Neuronal stem cell (in vitro differentiated cells): ENCODE results near the gene FPR1.

Source experiments
- DNase-seq: peaks from one replicate; pipeline ENCODE4 v3.0.0-alpha.2; 2013; ENCODE audit warnings: low spot score
- H2AFZ ChIP-seq: one replicate; pipeline ENCODE4 v1.6.1; 2013; ENCODE audit warnings: mild to moderate bottlenecking, low read length, inconsistent platforms
- H2AK5ac ChIP-seq: 2 replicates; pipeline ENCODE4 v1.6.1; 2013; ENCODE audit warnings: low read depth, mild to moderate bottlenecking, inconsistent platforms, low read length, moderate library complexity, mixed read lengths
- H2BK120ac ChIP-seq: 2 replicates; pipeline ENCODE4 v1.6.1; 2013; ENCODE audit warnings: low read depth, mild to moderate bottlenecking, inconsistent platforms, low read length, moderate library complexity, mixed read lengths
- H2BK12ac ChIP-seq: one replicate; pipeline ENCODE4 v1.6.1; 2013; ENCODE audit warnings: low read length, inconsistent platforms
- H2BK15ac ChIP-seq: 2 replicates; pipeline ENCODE4 v1.6.1; 2013; ENCODE audit warnings: mild to moderate bottlenecking, low read length, inconsistent platforms, mixed read lengths
- H2BK5ac ChIP-seq: one replicate; pipeline ENCODE4 v1.6.1; 2013; ENCODE audit warnings: inconsistent platforms, mild to moderate bottlenecking, low read length, moderate library complexity
- H3K14ac ChIP-seq: one replicate; pipeline ENCODE4 v1.6.1; 2013; ENCODE audit warnings: low read length, inconsistent platforms
- H3K18ac ChIP-seq: 2 replicates; pipeline ENCODE4 v1.6.1; 2013; ENCODE audit warnings: low read length, inconsistent platforms
- H3K23ac ChIP-seq: 2 replicates; pipeline ENCODE4 v1.6.1; 2013; ENCODE audit warnings: low read depth, mild to moderate bottlenecking, mixed read lengths, low read length, inconsistent platforms; ENCODE audit not compliant: poor library complexity
- H3K27ac ChIP-seq: replicated peaks from 3 replicates; pipeline ENCODE4 v1.5.1; 2013; ENCODE audit warnings: low read length, inconsistent platforms
- H3K27me3 ChIP-seq, 3 experiments: 2 replicates each; pipeline ENCODE4 v1.6.1; 2013; ENCODE audit warnings: low read length in 3 of 3, mild to moderate bottlenecking in 2 of 3, inconsistent platforms in 1 of 3, low read depth in 1 of 3, mixed read lengths in 1 of 3, moderate library complexity in 1 of 3; ENCODE audit not compliant: control insufficient read depth in 3 of 3, insufficient read depth in 3 of 3
- H3K36me3 ChIP-seq, 2 donors: replicated peaks in 1 of 2; 2 replicates each; pipeline ENCODE4 v1.6.1; 2013; ENCODE audit warnings: low read length in 2 of 2; ENCODE audit not compliant: control insufficient read depth in 2 of 2, insufficient read depth in 2 of 2
- H3K4ac ChIP-seq: 2 replicates; pipeline ENCODE4 v1.6.1; 2013; ENCODE audit warnings: inconsistent platforms, mild to moderate bottlenecking, low read length, moderate library complexity
- H3K4me1 ChIP-seq, 2 donors: 1 replicate in 1 of 2; 2 replicates in 1 of 2; pipeline ENCODE4 v1.6.1; 2013; ENCODE audit warnings: low read length in 2 of 2, low read depth in 1 of 2; ENCODE audit not compliant: control insufficient read depth in 2 of 2, insufficient read depth in 1 of 2
- H3K4me2 ChIP-seq: one replicate; pipeline ENCODE4 v1.6.1; 2013; ENCODE audit warnings: mild to moderate bottlenecking, low read length, inconsistent platforms; ENCODE audit not compliant: insufficient read depth, poor library complexity, severe bottlenecking
- H3K4me3 ChIP-seq, 2 donors: 2 replicates each; pipeline ENCODE4 v1.5.1; 2013; ENCODE audit warnings: low read length in 2 of 2, mild to moderate bottlenecking in 2 of 2, inconsistent platforms in 1 of 2, moderate library complexity in 1 of 2
- H3K79me1 ChIP-seq: one replicate; pipeline ENCODE4 v1.6.1; 2013; ENCODE audit warnings: low read depth, mild to moderate bottlenecking, inconsistent platforms, low read length, moderate library complexity
- H3K9ac ChIP-seq: one replicate; pipeline ENCODE4 v1.6.1; 2013; ENCODE audit warnings: mild to moderate bottlenecking, low read depth, low read length, inconsistent platforms; ENCODE audit not compliant: poor library complexity
- H3K9me3 ChIP-seq, 2 donors: replicated peaks in 1 of 2; 2 replicates each; pipeline versions ENCODE3 to v1.6.1; 2013; ENCODE audit warnings: low read length in 2 of 2, mild to moderate bottlenecking in 2 of 2, inconsistent platforms in 1 of 2, low read depth in 1 of 2, mixed read lengths in 1 of 2, moderate library complexity in 1 of 2; ENCODE audit not compliant: control insufficient read depth in 2 of 2, insufficient read depth in 1 of 2
- H4K8ac ChIP-seq: one replicate; pipeline ENCODE4 v1.6.1; 2013; ENCODE audit warnings: low read depth, mild to moderate bottlenecking, inconsistent platforms, low read length, moderate library complexity
- H4K91ac ChIP-seq: one replicate; pipeline ENCODE4 v1.6.1; 2013; ENCODE audit warnings: low read length, low read depth, mild to moderate bottlenecking, inconsistent platforms; ENCODE audit not compliant: poor library complexity
- WGBS, 2 donors: extraction: QIAGEN DNeasy Blood & Tissue Kit; methylation state at CpG; one replicate each; pipeline ENCODE4 v1.1.7; 2013; ENCODE audit warnings: missing lambda C conversion rate in 2 of 2, mixed read lengths in 1 of 2; ENCODE audit not compliant: insufficient read length in 2 of 2, insufficient replicate concordance in 1 of 2; ENCODE audit errors: extremely low coverage in 2 of 2; 5-methylcytosine and 5-hydroxymethylcytosine counted together

FPR1 gene

GRCh38 chr19:51760697-51761356 is 9.1 kb upstream of the FPR1 start, which contains the start of gene FPR2:
Gene FPR2 (plus strand): TSS chr19:51761180. CDS start chr19:51768659, 7,479 bp downstream.
- no peak within 1 kb of the TSS for H4K8ac ChIP-seq
- H3K4ac ChIP-seq = no peak within 1 kb of the TSS
- no peak within 1 kb of the TSS for H4K91ac ChIP-seq
- H2AK5ac ChIP-seq = no peak within 1 kb of the TSS
- H3K9me3 ChIP-seq = no peaks in the 10 kb centered on the region
- H3K79me1 ChIP-seq = no peaks in the 10 kb centered on the region
- no peak for DNase-seq
- no peak within 1 kb of the TSS for H2BK12ac ChIP-seq
- H3K18ac ChIP-seq = no peak within 1 kb of the TSS
- H3K4me1 ChIP-seq = no peaks in the 10 kb centered on the region
- no peak within 1 kb of the TSS for H3K27ac ChIP-seq
- no peaks in the 10 kb centered on the region for H3K36me3 ChIP-seq
- H2AFZ ChIP-seq = no peak within 1 kb of the TSS
- no peak within 1 kb of the TSS for H3K4me2 ChIP-seq
- H3K27me3 ChIP-seq = peaks cover 0 to 3% (median 0%) of the 10 kb centered on the region in 3 experiments
- H2BK5ac ChIP-seq = no peak within 1 kb of the TSS
- no CpG with 5 or more reads among the region's 8 CpGs for WGBS, 2 donors
- H2BK15ac ChIP-seq = no peak within 1 kb of the TSS
- H3K23ac ChIP-seq = no peak within 1 kb of the TSS
- H3K14ac ChIP-seq = no peak within 1 kb of the TSS
- no peak within 1 kb of the TSS for H3K4me3 ChIP-seq
- H3K9ac ChIP-seq = no peak within 1 kb of the TSS
- no peak within 1 kb of the TSS for H2BK120ac ChIP-seq

DNA sequence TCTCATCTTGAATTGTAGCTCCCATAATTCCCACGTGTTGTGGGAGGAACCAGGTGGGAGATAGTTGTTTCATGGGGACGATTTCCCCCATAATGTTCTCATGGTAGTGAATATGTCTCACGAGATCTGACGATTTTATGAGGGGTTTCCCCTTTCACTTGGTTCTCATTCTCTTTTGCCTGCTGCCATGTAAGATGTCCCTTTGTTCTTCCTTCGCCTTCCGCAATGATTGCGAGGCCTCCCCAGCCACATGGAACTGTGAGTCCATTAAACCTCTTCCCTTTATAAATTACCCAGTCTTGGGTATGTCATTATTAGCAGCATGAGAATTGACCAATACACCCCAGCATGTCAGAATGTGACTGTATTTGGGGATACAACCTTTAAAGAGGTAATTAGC is 3.9 kb upstream of the FPR1 start:
- no peak overlapping the region for H2AK5ac ChIP-seq
- H4K8ac ChIP-seq = no peak overlapping the region
- H3K4me3 ChIP-seq = no peak overlapping the region
- H2BK5ac ChIP-seq = no peak overlapping the region
- H3K4ac ChIP-seq = no peak overlapping the region
- no peak overlapping the region for H2AFZ ChIP-seq
- no peaks in the 10 kb centered on the region for H3K79me1 ChIP-seq
- no peaks in the 10 kb centered on the region for H3K4me1 ChIP-seq
- WGBS, 2 donors = no CpG with 5 or more reads among the region's 7 CpGs
- H3K4me2 ChIP-seq = no peak overlapping the region
- H3K14ac ChIP-seq = no peak overlapping the region
- H4K91ac ChIP-seq = no peak overlapping the region
- no peak overlapping the region for H3K9ac ChIP-seq
- H3K27ac ChIP-seq = no peak overlapping the region
- H3K27me3 ChIP-seq = no peaks in the 10 kb centered on the region
- peaks cover 0 to 1% of the 10 kb centered on the region in 2 donors for H3K36me3 ChIP-seq
- no peak overlapping the region for H2BK120ac ChIP-seq
- H3K18ac ChIP-seq = no peak overlapping the region
- DNase-seq = no peak
- peaks cover 0 to 7% of the 10 kb centered on the region in 2 donors for H3K9me3 ChIP-seq
- H2BK12ac ChIP-seq = no peak overlapping the region
- H2BK15ac ChIP-seq = no peak overlapping the region
- H3K23ac ChIP-seq = no peak overlapping the region

- Histone ChIP-seq H4K91ac (no peak overlapping the region), H3K14ac (no peak overlapping the region), H3K27ac (no peak overlapping the region), H3K79me1 (no peaks in the 10 kb centered on the region), H3K27me3 (no peaks in the 10 kb centered on the region), H3K18ac (no peak overlapping the region), H3K4ac (no peak overlapping the region), H2AFZ (no peak overlapping the region), H2BK12ac (no peak overlapping the region), H3K36me3 (peaks cover 0 to 1% of the 10 kb centered on the region in 2 donors), H3K4me2 (no peak overlapping the region), H3K4me1 (no peaks in the 10 kb centered on the region), H3K4me3 (no peak overlapping the region), H3K9me3 (peaks cover 0 to 8% of the 10 kb centered on the region in 2 donors), H4K8ac (no peak overlapping the region), H2AK5ac (no peak overlapping the region), H2BK15ac (no peak overlapping the region), H2BK120ac (no peak overlapping the region), H3K9ac (no peak overlapping the region), H2BK5ac (no peak overlapping the region), H3K23ac (no peak overlapping the region)
- no CpG with 5 or more reads among the region's 4 CpGs for WGBS, 2 donors
- DNase-seq = no peak
Observed at GRCh38 chr19:51754770-51755169, 3.1 kb upstream of the FPR1 start.

GRCh38 chr19:51754109-51754508 is 2.4 kb upstream of the FPR1 start:
- no peak overlapping the region for H3K18ac ChIP-seq
- no peak overlapping the region for H2AFZ ChIP-seq

More at GRCh38 chr19:51754109-51754508, 2.4 kb upstream of the FPR1 start:
- H2BK5ac ChIP-seq = no peak overlapping the region
- H2AK5ac ChIP-seq = no peak overlapping the region
- no peak overlapping the region for H2BK120ac ChIP-seq
- no peak overlapping the region for H3K27ac ChIP-seq
- peaks cover 0 to 1% of the 10 kb centered on the region in 2 donors for H3K36me3 ChIP-seq
- no peaks in the 10 kb centered on the region for H3K79me1 ChIP-seq
- no peak for DNase-seq
- H3K27me3 ChIP-seq = no peaks in the 10 kb centered on the region
- H3K9me3 ChIP-seq = peaks cover 0 to 8% of the 10 kb centered on the region in 2 donors
- no peak overlapping the region for H3K4ac ChIP-seq
- H3K4me2 ChIP-seq = no peak overlapping the region
- H3K9ac ChIP-seq = no peak overlapping the region
- H3K4me3 ChIP-seq = no peak overlapping the region
- no peak overlapping the region for H4K91ac ChIP-seq
- no peaks in the 10 kb centered on the region for H3K4me1 ChIP-seq
- no peak overlapping the region for H4K8ac ChIP-seq
- no peak overlapping the region for H2BK15ac ChIP-seq
- no CpG with 5 or more reads among the region's 6 CpGs for WGBS, 2 donors
- no peak overlapping the region for H3K23ac ChIP-seq
- no peak overlapping the region for H3K14ac ChIP-seq
- no peak overlapping the region for H2BK12ac ChIP-seq
